ENCODE results near the gene NRXN3.

- TF ChIP-seq EZH2 (IDR thresholded peaks at IDR 0.05; ENCODE audit: insufficient read depth, low read length) (no peak), CTCF (IDR thresholded peaks at IDR 0.05; ENCODE audit: insufficient read depth, low read depth, low read length) (no peak)
Observed at GRCh38 chr14:79493081-79493645, 1323.0 kb downstream of the NRXN3 start.

Measured in astrocyte (in vitro differentiated cells and primary cell).